ENCODE measurements around the gene TMPRSS11A.

Gene TMPRSS11A

GRCh38 chr4:67963356-67963755 is at the start of gene TMPRSS11A:
Gene TMPRSS11A (minus strand): TSS chr4:67963493. CDS start chr4:67963393, 100 bp downstream.
- in situ Hi-C loops (cut with MboI; ENCODE audit: low sequenced_read_pairs), result no loop called here

GRCh38 chr4:68011684-68012083 is 48.4 kb upstream of the TMPRSS11A start:
- in situ Hi-C loops (cut with MboI; ENCODE audit: low sequenced_read_pairs), result no loop called here

- in situ Hi-C loops (cut with MboI; ENCODE audit: low sequenced_read_pairs), result no loop called here
Observed at GRCh38 chr4:68002906-68003305, 39.6 kb upstream of the TMPRSS11A start.

- in situ Hi-C loops (cut with MboI; ENCODE audit: low sequenced_read_pairs), result no loop called here
Observed at GRCh38 chr4:67996127-67996526, 32.8 kb upstream of the TMPRSS11A start.

GRCh38 chr4:67988991-67989390 is 25.7 kb upstream of the TMPRSS11A start:
- in situ Hi-C loops (cut with MboI; ENCODE audit: low sequenced_read_pairs), result no loop called here

GRCh38 chr4:67983333-67983732 is 20.0 kb upstream of the TMPRSS11A start:
- in situ Hi-C loops (cut with MboI; ENCODE audit: low sequenced_read_pairs), result no loop called here

GRCh38 chr4:67980512-67980911 is 17.2 kb upstream of the TMPRSS11A start:
- in situ Hi-C loops (cut with MboI; ENCODE audit: low sequenced_read_pairs), result no loop called here

GRCh38 chr4:67973608-67974007 is 10.3 kb upstream of the TMPRSS11A start:
- in situ Hi-C loops (cut with MboI; ENCODE audit: low sequenced_read_pairs), result no loop called here

GRCh38 chr4:67954890-67955289 is 8.4 kb downstream of the TMPRSS11A start:
- in situ Hi-C loops (cut with MboI; ENCODE audit: low sequenced_read_pairs), result no loop called here

GRCh38 chr4:67941074-67941473 is 22.2 kb downstream of the TMPRSS11A start:
- in situ Hi-C loops (cut with MboI; ENCODE audit: low sequenced_read_pairs), result no loop called here

- in situ Hi-C loops (cut with MboI; ENCODE audit: low sequenced_read_pairs), result no loop called here
Observed at GRCh38 chr4:67940506-67940905, 22.8 kb downstream of the TMPRSS11A start.

GRCh38 chr4:67939195-67939594 is 24.1 kb downstream of the TMPRSS11A start:
- in situ Hi-C loops (cut with MboI; ENCODE audit: low sequenced_read_pairs), result no loop called here

- in situ Hi-C loops (cut with MboI; ENCODE audit: low sequenced_read_pairs), result no loop called here
Observed at GRCh38 chr4:67935888-67936287, 27.4 kb downstream of the TMPRSS11A start.

GRCh38 chr4:67934628-67935027 is 28.7 kb downstream of the TMPRSS11A start:
- in situ Hi-C loops (cut with MboI; ENCODE audit: low sequenced_read_pairs), result no loop called here

- in situ Hi-C loops (cut with MboI; ENCODE audit: low sequenced_read_pairs), result no loop called here
Observed at GRCh38 chr4:67933755-67934154, 29.5 kb downstream of the TMPRSS11A start.

- in situ Hi-C loops (cut with MboI; ENCODE audit: low sequenced_read_pairs), result no loop called here
Observed at GRCh38 chr4:67933038-67933437, 30.3 kb downstream of the TMPRSS11A start.

GRCh38 chr4:67931256-67931655 is 32.0 kb downstream of the TMPRSS11A start:
- in situ Hi-C loops (cut with MboI; ENCODE audit: low sequenced_read_pairs), result no loop called here

GRCh38 chr4:67929426-67929825 is 33.9 kb downstream of the TMPRSS11A start:
- in situ Hi-C loops (cut with MboI; ENCODE audit: low sequenced_read_pairs), result no loop called here

- in situ Hi-C loops (cut with MboI; ENCODE audit: low sequenced_read_pairs), result no loop called here
Observed at GRCh38 chr4:67928546-67928945, 34.7 kb downstream of the TMPRSS11A start.

GRCh38 chr4:67927251-67927650 is 36.0 kb downstream of the TMPRSS11A start:
- in situ Hi-C loops (cut with MboI; ENCODE audit: low sequenced_read_pairs), result no loop called here

- in situ Hi-C loops (cut with MboI; ENCODE audit: low sequenced_read_pairs), result no loop called here
Observed at GRCh38 chr4:67926485-67926884, 36.8 kb downstream of the TMPRSS11A start.

- in situ Hi-C loops (cut with MboI; ENCODE audit: low sequenced_read_pairs), result no loop called here
Observed at GRCh38 chr4:67922697-67923096, 40.6 kb downstream of the TMPRSS11A start.

- in situ Hi-C loops (cut with MboI; ENCODE audit: low sequenced_read_pairs), result no loop called here
Observed at GRCh38 chr4:67918428-67918827, 44.9 kb downstream of the TMPRSS11A start.

Measured in hTERT RPE-1 (cell line).